HTERT RPE-1 (cell line): ENCODE measurements around the gene IFFO2.
"Not testable (repeated sequence)": the region's sequence is repeated elsewhere in the genome, so short reads cannot be mapped to it uniquely, and the experiment has no call there.

Experiments used
- in situ Hi-C: fragments of 300-500 bp; cut with MboI; formaldehyde crosslinking; loops from 4 replicates; pipeline ENCODE4 v1.14.3; 2020; ENCODE audit warnings: low sequenced_read_pairs

IFFO2 gene

DNA sequence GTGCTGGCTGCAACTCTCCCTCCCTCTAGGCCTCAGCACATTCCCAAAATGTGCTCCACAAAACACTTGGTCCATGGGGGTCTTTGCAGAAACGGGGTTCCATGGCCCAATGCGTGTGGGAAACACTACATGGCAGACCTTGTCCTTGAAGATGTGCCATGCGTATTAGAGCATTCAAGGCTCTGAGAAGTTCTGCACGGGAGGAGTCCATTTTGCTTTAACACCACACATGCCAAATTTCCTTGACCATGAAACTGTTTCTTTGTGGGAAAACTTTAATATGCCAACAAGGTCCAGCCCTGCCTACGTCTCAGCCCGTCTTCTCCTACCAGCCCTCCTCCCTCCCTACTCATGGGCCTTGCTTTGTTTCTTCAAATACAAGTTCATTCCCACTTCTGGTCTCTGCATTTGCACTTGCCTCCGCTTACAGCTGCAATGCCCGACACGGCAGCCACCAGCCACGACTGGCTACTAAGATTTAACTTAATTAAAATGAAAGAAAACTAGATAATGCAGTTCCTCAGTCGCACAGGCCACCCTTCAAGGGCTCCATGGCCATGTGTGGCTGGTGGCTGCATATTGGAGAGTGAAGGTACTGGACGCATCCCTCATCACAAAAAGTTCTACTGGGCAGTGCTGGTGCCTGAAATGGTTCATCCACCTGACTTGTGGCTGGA is 77.8 kb downstream of the IFFO2 start:
- in situ Hi-C loops: no loop called here

DNA sequence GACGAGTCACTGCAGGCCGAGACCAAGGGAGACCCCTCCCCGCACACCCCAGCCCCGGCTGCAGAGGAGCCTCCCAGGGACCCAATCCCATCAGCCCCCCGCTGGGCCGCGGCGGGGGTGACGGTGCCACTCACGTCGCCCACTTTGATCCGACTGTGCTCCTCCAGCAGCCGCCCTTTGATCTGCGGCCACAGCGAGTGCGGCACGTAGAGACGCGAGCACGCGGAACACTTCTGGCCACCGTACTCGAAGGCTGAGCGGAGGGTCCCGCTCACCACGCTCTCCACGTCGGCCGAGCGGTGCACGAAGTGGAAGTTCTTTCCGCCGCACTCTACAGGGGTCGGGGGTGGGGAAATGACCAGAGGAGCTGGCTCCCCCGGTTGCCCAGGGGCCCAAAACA is 79.2 kb downstream of the IFFO2 start:
- in situ Hi-C loops: no loop called here

DNA sequence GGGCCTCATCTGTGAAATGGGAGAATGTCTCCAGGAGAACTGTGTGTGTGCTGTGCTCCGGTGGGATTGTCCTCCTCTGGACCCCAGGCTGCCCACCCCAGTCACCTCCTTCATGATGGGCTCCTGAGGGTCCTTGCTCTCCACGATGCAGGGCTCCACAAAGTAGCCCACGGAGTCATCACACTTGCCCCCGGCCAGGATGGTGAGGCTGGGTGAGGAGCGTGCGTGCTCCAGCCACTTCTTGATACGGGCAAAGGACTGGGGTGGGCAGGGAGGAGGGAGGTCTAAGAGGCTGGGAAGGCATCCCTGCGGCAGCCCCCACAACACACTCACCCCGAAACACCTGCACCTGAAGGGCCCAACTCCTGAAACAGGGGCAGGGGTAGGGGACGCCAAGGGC is 80.3 kb downstream of the IFFO2 start:
- in situ Hi-C loops: no loop called here

DNA sequence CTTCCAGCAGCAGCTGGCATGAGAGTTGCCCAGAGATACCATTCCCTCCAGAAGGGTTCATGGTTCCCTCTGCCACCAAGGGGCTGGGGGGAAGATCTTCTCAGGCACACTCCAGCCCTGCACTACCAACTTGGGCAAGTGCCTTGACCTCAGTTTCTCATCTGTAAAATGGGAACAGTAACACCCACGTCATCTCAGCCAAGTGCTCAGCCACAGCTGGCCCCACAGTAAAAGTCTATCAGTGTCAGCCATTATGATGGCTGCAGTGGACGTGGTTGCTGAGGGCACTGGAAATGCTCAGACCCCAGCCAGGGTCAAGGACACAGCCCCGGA is 80.7 kb downstream of the IFFO2 start:
- in situ Hi-C loops: no loop called here

DNA sequence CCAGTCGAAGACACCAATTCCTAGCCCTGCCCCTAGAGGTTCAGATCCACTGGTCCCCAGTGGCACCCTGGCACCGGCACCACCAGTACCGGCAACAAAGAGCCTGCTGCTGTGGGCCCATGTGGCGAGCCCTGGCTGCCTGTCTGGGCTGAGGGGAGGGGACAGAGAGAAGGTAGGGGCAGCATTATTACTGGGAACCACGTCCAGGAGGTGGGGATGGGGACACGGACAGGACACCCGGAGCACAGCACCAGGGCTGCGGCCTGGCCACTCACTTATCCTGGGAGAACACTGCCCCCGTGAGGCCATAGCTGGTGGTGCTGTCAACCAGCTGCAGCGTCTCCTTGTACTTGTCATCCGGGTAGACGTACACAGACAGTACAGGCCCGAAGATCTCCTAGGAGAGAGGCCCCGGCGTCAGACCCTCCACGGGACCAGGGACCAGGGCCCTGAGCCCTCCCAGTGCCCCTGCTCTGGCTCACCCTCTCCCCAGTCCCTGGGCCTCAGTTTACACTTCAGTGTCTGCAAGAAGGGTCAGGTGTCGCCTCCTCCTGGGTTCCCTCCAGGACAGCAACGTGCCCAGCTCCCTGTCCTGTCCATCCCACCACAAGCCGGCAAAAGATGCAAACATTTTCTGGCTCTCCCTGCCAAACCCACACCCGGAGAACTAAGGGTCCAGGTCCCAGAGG is 81.2 kb downstream of the IFFO2 start:
- in situ Hi-C loops: no loop called here

DNA sequence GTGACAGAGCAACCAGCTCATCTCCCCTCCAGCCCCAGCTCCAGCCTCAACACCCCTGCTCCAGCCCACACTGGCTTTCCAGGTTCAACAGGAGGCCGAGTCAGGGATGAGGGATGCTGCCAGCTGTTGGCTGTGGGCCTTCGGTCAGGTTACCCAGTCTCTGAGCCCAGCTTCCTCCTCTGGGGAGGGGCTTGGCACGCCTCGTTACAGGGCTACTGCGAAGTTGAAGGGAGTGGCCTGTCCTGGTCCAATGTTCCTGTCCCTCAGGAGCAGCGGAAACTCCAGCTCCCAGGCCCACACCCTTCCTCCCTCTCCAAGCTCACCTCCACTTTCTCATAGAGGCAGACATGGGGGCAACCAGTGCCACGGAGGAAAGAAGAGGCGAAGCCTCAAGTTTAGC is 81.9 kb downstream of the IFFO2 start:
- in situ Hi-C loops: no loop called here

DNA sequence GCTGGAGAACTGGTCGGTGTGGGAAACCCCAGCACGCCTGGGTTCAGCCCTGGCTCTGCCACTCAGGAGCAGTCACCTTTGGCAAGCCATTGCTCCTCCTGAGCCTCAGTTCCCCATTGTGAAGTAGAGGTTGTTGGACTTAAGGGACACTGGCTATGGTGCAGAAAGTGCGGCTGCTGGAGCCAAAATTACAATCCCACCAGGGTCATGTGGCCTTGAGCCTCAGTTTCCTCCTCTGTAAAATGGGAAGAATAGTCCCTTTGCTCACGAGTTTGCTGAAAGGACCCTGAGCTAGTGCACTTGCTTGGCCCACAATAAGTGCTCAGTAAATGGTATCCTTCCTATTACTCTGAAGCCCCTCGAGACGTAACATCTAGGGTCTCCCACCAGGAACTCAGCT is 82.4 kb downstream of the IFFO2 start:
- in situ Hi-C loops: no loop called here

DNA sequence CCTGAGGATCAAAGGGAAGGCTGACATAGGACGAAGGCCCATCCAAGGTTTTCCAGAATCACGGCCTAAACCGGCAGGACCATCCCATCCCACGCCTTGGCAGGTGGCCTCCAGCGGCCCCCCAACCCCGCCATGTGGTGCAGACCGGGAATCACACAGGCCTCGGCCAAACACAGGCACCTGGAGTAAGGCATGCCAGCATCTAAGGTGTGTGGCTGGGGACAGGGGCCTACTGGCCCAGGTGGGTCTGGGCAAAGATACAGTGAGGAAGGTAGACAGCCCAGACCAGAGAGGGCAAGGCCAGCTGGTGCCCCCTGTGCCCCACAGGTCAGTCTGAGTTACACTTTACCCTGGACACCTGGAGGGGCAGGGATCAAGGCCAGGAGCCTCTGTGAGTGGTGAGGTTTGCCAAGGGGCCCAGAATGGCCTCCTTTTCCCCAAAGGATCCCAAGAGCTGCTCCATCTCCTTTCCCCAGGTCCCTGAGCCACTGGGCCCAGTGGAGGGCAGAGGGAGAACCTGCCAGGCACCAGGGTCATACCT is 84.3 kb downstream of the IFFO2 start:
- in situ Hi-C loops: no loop called here

DNA sequence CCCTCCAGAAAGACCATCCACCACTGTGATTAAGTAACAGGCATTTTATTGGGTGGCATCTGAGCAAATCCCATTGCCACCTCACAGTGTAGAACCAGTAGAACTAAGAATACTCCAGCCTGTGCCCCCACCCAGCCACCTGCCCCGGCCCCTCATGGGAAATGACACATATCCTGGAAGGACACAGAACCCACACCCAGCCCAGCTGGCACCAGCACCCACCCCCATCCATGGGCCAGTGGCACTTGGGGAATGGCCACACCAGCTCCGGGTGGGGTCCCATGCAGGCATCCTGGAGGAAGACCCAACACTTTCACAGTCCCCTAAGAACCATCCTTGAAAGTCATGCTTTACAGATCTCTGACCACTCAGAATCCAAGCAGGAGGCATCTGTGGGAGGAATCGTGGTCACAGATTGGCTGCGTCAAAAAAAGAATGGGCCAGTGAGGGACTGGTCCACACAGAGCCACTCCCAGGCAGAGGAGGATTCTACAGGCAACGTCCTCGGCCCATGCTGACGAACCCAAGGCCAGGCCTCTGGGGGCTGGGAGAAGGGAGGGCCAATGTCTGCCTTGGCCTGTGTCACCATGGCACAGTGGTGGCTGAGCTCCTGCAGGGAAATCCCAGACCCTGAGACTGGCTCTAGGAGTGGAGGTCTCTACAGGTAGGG is 84.9 kb downstream of the IFFO2 start:
- in situ Hi-C loops: no loop called here

DNA sequence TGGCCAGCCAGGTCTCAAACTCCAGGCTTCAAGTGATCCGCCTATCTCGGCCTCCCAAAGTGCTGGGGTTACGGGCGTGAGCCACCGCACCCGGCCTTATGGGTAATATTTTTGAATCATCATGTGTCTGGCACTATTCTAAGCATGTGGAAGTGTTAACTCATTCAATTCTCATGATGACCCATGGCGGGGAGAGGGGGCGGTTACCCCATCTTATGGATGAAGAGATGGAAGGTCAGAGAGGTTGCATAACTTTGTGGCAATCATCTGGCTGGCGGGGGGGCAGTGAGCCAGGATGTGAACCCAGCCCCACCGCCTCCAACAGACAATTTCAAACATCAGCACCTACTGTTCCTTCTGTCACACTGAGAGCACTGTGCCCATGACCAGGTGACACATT is 85.5 kb downstream of the IFFO2 start:
- in situ Hi-C loops: no loop called here

DNA sequence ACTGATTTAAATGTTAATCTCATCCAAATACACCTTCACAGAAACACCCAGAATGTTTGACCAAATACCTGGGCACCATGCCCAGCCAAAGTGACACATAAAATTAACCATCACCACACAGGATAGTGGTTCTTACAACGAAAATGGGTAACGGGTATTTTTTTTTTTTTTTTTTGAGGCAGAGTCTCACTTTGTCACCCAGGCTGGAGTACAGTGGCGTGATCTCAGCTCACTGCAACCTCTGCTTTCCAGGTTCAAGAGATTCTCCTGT is 85.9 kb downstream of the IFFO2 start:
- in situ Hi-C loops: not testable (repeated sequence)

DNA sequence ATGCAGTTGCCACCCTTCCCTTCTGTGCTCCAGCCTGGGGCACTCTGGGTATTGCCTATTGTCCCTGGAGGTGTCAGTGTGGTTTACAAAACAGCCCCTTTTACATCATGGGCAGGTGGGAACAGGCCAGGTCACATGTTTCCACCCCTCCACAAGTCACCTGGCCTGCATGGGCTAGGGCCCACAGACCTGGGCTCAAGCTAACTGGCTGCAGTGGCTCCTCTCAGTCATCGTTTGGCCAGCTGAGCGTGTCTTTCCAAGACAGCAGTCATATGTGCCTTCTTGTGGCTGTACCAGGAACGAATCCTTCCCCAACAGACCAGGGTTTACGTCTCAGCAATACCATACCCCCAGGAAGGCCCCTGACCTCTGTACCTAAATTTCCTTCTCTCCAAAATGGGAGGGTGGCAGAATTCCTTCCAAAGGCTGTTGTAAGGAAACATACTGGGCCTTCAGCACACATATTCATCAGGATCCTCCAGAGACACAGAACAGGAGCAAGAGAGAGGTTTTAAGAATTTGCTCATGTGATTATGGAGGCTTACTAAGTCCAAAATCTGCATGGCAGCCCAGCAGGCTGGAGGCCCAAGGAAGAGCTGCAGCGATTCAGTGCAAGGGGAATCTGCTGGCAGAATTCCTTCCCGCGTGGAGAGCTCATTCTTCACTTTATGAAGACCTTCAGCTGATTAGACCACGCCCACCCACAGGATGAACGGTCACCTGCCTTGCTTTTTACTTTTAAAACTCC is 86.5 kb downstream of the IFFO2 start:
- in situ Hi-C loops: no loop called here

DNA sequence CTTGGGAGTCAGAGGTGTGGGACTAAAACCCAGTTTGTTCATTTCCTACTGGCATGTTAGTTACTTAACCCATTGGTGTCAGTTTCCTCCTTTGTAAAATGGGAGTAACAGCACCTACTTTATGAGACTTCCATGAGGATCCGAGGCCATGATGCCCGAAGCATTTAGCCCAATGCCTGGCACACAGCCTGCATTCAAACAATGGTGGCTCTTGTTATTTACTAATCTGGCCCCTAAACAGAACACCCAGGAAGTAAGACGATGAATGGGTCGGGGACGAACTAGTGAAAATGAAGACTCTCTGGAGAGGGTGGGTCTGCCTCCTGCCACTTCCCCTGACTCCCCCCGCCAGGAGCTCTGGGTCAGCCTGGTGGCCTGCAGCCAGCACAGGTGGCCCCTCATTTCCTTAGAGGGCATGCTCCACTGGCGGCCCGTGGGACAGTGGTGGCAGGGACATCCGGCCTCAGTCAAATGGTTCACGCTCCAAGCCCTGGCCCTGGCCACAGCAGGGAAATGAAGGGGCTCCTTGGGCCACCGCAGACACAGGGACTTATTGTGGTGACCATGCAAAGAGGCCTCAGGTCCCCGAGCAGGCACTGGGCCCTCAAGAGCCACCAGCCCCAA is 87.6 kb downstream of the IFFO2 start:
- in situ Hi-C loops: no loop called here

DNA sequence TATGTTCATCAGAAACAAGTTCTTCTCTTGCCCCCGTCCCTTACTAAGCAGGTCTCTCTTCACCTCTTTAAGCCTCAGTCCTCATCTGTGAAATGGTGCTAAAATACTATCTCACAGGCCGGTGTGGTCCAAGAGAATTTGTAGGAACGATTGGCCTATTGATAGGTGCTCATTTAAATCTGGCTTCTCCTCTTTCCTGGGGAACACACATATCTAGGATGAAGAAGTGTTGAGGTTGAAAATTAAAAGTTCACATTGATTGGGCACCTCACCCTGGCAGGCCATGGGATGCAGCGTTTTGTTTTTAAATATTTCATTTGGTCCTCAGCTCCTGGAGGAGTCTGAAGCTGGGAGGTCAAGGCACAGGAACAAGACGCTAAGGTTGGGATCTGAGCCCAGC is 88.1 kb downstream of the IFFO2 start:
- in situ Hi-C loops: no loop called here

DNA sequence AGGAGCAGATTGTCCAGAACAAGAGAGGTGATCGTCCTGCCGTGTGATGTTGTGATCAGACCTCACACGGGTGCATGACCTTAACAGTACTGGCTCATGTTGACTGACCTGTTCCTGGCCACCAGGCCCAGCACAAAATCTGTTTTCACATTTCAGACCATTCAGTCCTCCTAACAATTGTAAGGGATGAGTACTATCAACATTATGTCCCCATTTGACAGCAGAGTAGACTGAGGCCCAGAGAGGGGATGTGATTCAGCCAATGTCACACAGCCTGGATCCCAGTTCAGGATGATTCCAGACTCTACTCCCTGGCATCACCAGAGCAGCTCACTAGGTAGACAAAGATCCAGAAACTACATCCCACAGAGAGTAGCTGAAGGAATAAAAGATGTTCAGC is 89.6 kb downstream of the IFFO2 start:
- in situ Hi-C loops: no loop called here

DNA sequence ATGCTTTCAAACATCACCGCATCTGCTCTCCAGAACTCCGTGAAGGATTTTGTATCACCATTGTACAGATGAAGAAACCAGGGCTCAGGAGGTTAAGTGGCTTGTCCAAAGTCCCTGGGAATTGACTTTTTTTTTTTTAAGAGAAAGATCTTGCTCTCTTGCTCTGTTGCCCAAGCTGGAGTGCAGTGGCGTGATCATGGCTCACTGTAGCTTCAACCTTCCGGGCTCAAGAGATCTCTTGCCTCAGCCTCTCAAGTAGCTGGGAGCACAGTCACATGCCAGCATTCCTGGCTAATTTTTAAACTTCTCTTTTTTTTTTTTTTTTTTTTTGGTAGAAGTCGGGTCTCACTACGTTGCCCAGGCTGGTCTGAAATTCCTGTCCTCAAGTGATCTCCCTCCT is 90.2 kb downstream of the IFFO2 start:
- in situ Hi-C loops: no loop called here

DNA sequence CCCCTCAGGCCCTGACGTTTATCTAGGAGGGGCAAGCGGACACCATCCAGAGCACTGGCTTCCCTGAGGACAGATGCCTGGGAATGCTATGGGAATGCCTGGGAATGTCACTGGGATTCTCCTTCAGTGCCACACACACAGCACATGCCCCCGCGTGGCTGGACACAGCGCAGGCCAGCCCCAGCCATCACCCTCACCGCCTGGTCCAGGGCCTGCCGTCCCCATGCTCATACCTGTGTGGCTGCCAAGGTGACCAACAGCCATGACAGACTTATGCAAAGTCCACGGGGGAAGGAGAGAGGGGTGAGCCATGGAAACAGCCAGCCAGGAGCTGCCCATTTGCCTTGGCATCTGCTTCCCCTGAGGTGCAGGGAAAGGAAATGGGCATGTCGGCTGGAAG is 91.3 kb downstream of the IFFO2 start:
- in situ Hi-C loops: no loop called here

DNA sequence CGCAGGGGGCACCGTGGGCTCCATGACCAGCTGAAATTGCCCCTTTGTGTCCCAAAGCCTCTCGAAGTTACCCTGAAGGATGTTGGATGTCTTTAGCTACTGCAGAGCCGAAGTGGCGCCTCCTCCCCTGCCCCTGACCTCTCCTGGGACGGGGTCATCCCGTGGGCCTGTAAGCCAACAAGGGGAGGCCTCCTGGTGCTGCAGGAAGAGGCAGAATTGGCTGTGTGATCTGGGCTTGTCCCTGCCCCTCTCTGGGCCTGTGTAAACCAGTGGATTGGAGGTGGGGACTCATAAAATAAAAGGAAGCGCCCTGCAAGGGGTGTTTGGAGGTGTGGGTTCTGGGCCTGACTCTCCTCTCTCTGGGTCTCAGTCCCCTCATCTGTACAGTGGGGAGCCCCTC is 94.9 kb downstream of the IFFO2 start:
- in situ Hi-C loops: no loop called here

DNA sequence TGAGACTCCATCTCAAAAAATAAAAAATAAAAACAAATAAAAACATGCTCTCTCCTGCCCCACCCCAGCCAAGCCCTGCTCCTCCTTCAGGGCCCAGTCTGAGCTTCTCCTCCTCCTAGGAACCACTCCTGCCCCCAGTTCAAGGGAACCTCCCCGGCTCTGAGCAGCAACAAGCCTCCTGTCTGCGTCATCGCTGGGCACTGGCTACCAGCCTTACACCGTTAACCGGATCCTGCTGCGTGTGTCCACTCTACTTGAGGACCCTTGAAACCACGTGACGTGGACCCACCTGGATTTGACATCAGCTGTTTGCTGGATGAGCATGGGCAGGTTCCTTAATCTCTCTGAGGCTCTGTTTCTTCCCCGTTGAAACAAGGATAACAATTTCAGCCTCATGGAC is 95.4 kb downstream of the IFFO2 start:
- in situ Hi-C loops: no loop called here

DNA sequence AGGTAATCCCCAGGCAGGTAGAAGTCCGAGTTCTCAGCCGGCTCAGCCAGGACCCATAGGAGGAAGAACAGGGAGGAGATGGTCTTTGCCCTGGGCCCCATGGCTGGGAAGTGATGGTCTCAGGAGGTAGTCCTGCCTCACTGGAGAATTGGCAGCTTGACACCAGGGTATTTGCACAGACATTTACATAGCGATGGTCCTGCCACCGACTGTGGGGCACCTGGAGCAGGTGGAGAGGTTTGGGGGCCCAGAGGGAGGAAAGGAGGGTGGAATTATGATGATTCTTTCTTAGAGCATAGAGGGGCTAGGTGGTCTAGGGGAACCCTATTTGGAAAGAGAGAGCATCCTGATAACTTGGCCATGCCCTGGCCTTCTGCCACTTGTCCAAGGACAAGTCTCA is 96.9 kb downstream of the IFFO2 start, which contains the start of gene TAS1R2:
TAS1R2 (minus strand) TSS at position 101 of the 400 bp plus-strand sequence; CDS start at position 101, 0 bp downstream.
- in situ Hi-C loops: no loop called here

DNA sequence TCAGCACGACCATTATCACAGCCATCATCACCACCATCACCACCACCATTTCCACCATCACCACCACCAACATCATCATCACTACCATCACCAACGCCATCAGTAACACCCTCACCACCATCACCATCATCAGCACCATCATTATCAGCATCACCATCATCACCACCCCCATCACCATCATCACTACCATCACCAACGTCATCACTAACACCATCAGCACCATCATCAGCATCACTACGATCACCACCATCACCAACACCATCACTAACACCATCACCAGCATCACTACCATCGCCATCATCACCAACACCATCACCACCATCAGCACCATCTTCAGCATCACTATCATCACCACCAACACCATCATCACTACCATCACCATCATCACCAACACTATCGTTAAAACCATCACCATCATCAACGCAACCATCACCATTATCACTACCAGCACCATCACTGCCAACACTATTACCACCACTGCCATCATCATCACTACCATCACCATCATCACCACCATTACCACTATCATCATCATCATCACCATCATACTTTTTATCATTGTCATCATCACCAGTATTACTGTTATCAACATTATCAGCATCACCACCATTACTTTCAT is 98.3 kb downstream of the IFFO2 start:
- in situ Hi-C loops: no loop called here
